Fibroblast of pulmonary artery (primary cell): ENCODE measurements around the gene NPL.

Experiments
- DNase-seq: peaks from one replicate; pipeline ENCODE4 v3.0.0-alpha.2; 2010; ENCODE audit warnings: low read depth
- H3K4me3 ChIP-seq: replicated peaks from 2 replicates; pipeline ENCODE4 v1.5.1; 2011; ENCODE audit warnings: low read depth, mild to moderate bottlenecking, control low read depth, low read length, moderate library complexity
- TF ChIP-seq, protein P1 (sequence below): IDR thresholded peaks from 2 replicates; pipeline ENCODE4 v1.5.1; 2011; ENCODE audit warnings: mild to moderate bottlenecking, control low read depth, low read length, inconsistent platforms; ENCODE audit errors: missing control alignments

NPL gene

DNA sequence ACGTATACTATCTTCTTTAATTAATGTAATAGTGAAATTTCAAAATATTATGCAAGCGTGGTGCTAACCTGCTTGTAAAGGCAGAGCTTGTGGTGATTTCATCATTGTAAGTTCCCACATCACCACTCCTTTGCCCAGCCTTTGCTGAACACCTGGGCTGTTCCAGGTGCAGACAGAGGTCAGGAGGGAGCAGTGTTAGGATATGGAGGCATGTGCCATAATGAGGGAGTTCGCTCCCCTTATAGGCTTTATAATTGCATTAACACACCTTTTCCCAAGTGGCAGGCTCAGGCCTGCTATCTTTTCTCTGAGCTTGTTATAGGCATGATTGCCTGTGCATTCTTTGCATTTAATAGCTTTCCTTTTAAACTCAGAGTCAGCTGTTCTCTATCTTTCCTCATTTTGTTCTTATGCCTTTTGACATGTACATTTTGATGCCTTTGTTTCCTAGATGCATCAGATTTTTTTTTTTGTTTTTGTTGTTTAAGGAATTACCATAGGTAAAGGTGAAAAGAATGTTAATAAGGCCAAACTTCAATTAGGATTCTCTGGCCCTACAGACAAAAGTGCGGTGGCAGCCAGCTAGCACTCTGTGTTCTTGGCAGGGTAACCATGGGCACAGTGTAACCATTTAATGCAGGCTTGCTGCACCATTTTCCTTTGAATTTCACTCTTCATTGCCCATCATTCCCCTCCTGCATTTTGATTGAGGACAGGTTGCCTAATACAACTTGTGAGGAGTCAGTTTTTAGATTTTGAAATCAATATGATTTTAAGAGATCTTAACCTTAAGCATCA, 12.6 kb downstream of the NPL start:
- TF ChIP-seq, protein P1, sequence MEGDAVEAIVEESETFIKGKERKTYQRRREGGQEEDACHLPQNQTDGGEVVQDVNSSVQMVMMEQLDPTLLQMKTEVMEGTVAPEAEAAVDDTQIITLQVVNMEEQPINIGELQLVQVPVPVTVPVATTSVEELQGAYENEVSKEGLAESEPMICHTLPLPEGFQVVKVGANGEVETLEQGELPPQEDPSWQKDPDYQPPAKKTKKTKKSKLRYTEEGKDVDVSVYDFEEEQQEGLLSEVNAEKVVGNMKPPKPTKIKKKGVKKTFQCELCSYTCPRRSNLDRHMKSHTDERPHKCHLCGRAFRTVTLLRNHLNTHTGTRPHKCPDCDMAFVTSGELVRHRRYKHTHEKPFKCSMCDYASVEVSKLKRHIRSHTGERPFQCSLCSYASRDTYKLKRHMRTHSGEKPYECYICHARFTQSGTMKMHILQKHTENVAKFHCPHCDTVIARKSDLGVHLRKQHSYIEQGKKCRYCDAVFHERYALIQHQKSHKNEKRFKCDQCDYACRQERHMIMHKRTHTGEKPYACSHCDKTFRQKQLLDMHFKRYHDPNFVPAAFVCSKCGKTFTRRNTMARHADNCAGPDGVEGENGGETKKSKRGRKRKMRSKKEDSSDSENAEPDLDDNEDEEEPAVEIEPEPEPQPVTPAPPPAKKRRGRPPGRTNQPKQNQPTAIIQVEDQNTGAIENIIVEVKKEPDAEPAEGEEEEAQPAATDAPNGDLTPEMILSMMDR = no peak
- H3K4me3 ChIP-seq = no peak overlapping the region
- DNase-seq = no peak

DNA sequence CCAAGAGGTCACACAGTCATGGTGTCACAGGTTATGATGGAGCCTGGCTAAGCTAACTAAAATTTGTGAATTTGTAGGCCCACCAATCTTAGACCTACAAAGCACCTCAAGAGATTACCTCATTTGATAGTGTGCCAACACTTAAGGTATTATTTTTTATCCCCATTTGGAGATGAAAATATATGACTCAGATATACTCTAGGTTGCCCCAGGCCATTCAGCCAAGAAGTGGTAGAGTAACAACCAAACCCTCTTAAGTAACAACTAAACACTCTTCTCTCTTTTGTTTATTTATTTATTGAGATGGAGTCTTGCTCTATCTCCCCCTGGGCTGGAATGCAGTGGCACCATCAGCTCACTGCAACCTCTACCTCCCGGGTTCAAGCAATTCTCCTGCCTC, 14.3 kb downstream of the NPL start:
- no peak overlapping the region for H3K4me3 ChIP-seq
- DNase-seq = no peak
- TF ChIP-seq, protein P1 = no peak

DNA sequence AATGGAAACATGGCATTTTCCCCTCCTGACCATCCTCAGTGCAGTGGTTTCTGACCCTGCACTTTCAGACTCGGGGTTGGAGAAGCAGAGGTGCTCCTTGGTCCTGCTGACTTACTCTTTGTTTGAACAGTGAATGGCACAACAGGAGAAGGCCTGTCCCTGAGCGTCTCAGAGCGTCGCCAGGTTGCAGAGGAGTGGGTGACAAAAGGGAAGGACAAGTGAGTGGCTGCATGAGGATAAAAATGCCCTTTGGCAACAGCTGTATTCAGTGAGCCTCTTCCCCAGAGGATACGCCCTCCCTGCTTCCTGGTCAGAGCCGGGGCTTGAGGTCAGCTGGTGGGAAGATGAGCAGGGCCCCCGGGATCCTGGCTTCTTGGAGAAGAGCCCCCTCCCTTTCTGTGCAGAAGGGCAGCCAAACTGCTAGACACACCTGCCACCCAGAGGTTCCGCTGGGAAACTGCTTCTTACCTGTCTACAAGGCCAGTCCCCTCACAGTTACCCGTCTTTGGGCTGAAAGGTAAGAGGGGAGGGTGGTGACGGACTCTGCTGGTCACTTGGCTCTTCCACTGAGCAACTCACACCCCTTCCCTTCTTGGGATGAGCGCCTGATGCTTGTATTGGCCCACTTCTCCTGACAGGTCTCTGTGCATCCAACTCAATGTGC, 16.6 kb downstream of the NPL start:
- DNase-seq = no peak
- H3K4me3 ChIP-seq = no peak overlapping the region
- TF ChIP-seq, protein P1 = no peak

DNA sequence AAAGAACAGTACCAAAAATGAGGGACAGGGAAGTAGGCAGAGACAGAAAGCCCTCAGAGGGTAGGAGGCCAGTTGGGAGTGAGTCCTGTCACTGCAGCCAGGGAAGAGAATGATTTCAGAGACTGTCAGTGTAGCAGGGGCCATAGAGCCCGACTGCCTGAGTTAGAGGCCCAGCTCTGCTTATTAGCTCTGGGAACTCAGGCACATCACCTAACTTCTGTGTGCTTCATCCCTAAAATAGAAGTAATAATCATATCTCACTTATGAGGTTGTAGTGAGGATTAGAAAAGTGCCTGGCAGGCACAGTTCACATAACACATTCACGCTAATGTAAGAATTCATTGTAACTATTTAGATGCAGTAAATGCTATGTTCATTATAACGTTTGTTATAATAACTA, 18.3 kb downstream of the NPL start:
- no peak overlapping the region for H3K4me3 ChIP-seq
- TF ChIP-seq, protein P1 = no peak
- DNase-seq = no peak

DNA sequence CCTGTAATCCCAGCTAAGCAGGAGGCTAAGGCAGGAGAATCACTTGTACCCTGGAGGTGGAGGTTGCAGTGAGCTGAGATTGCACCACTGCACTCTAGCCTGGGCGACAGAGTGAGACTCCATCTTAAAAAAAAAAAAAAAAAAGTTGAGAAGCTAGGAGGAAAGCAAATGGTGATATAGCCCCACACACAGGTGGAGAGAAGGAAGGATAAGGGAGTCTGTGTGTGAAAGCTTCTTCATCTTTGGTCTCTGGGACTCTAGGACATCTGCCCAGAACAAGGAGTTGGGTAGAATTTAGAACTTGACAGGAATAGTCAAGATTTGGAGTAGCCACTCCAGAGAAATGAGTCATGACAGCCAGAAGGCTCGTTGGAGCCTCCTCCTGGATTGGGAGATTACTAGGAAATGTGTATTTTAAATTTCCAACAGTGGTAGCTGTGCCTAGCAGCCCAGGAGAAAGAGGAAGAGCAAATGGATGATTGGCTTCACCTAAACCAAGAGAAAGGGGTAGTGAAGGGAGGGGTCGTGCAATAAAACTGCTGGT, 19.9 kb downstream of the NPL start:
- no peak for DNase-seq
- H3K4me3 ChIP-seq = no peak overlapping the region
- TF ChIP-seq, protein P1 = no peak

DNA sequence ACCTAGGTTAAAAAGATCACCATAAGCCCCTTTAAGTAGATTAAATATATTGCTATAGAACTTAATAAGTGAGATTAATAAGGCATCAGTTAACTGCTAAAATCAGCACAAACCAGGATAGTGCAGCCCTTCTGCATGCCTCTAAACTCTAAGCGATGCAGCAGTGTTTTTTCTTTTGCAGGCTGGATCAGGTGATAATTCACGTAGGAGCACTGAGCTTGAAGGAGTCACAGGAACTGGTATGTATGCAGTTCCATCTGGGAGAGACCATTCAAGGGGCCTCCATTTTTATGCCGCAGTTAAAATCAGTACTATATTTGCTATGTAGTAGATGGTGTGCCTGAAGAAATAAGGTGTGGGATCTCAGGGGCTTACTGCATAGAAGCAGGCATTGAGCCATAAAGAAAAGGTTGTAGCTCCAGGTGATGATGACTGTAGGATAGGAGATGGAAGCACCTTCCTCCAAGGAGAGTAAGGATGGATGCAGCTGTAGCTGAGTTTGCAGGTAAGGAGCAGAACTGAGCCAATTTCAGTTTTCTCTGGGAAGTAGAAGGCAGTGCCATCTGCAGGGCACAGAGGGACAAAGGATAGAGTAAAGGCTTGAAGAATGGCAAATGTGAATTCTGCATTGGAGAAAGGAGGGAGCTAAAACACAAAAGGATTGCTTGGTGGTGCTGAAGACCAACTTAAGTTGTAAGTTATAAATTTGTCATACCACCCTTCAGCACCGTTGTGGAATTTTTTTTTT, 22.6 kb downstream of the NPL start:
- DNase-seq = no peak
- no peak overlapping the region for H3K4me3 ChIP-seq
- TF ChIP-seq, protein P1 = no peak
